Activated T-cell treated with anti-CD3 and anti-CD28 coated beads for 24 hours (primary cell): Measurements from ENCODE around the gene CAPZB.
A peak's percentile ranks its signal among the peaks of the same experiment; 100 is the strongest.

Experiments used
- DNase-seq: peaks from one replicate; pipeline ENCODE4 v3.0.0-alpha.2; 2020; ENCODE audit warnings: low read depth

The CAPZB gene

GRCh38 chr1:19405761-19406487 is 79.4 kb downstream of the CAPZB start:
- DNase-seq = no peak

- no peak for DNase-seq
These were observed 80.1 kb downstream of the CAPZB start for GRCh38 chr1:19405195-19405760.

- DNase-seq = no peak
These were observed 80.6 kb downstream of the CAPZB start for GRCh38 chr1:19404748-19405147.

- no peak for DNase-seq
These were observed 82.1 kb downstream of the CAPZB start for GRCh38 chr1:19403256-19403655.

GRCh38 chr1:19402031-19402813 is 83.1 kb downstream of the CAPZB start:
- no peak for DNase-seq

- DNase-seq = no peak
These were observed 83.8 kb downstream of the CAPZB start for GRCh38 chr1:19401535-19401889.

GRCh38 chr1:19400875-19401534 is 84.3 kb downstream of the CAPZB start:
- no peak for DNase-seq

- DNase-seq = no peak
These were observed 85.1 kb downstream of the CAPZB start for GRCh38 chr1:19400192-19400611.

GRCh38 chr1:19398309-19398760 is 87.0 kb downstream of the CAPZB start:
- DNase-seq = peak; percentile 20

GRCh38 chr1:19397217-19397945 is 88.0 kb downstream of the CAPZB start:
- DNase-seq = no peak

GRCh38 chr1:19396280-19396679 is 89.1 kb downstream of the CAPZB start:
- no peak for DNase-seq

- no peak for DNase-seq
These were observed 89.6 kb downstream of the CAPZB start for GRCh38 chr1:19395678-19396192.

- no peak for DNase-seq
These were observed 92.3 kb downstream of the CAPZB start for GRCh38 chr1:19393046-19393445.

GRCh38 chr1:19392221-19392620 is 93.1 kb downstream of the CAPZB start:
- no peak for DNase-seq

GRCh38 chr1:19391596-19391981 is 93.8 kb downstream of the CAPZB start:
- no peak for DNase-seq

- peak; percentile 46 for DNase-seq
These were observed 94.3 kb downstream of the CAPZB start for GRCh38 chr1:19390901-19391595.

GRCh38 chr1:19390166-19390850 is 95.0 kb downstream of the CAPZB start:
- DNase-seq = no peak

GRCh38 chr1:19388980-19389379 is 96.4 kb downstream of the CAPZB start:
- no peak for DNase-seq

- no peak for DNase-seq
These were observed 98.3 kb downstream of the CAPZB start for GRCh38 chr1:19387045-19387467.

- no peak for DNase-seq
These were observed 99.3 kb downstream of the CAPZB start for GRCh38 chr1:19385869-19386591.
